Thymus (tissue), 11 donors: ENCODE measurements around the gene PMM1. TPM values are rescaled to one million over a fixed set of nuclear protein-coding genes. Genes with fewer than 3 reads are reported as not detected.

ENCODE experiments used
- DNase-seq, 9 donors: peaks; one replicate each; pipeline ENCODE4 v3.0.0-alpha.2; 2013; ENCODE audit warnings: low spot score in 9 of 9, low read depth in 6 of 9, missing footprints in 1 of 9
- H3K27ac ChIP-seq, 2 donors: one replicate each; pipeline ENCODE4 v1.5.1; 2013; ENCODE audit warnings: control low read depth in 1 of 2, low read depth in 1 of 2, low read length in 1 of 2, mild to moderate bottlenecking in 1 of 2, moderate library complexity in 1 of 2
- H3K27me3 ChIP-seq, 2 donors: one replicate each; pipeline ENCODE4 v1.5.1; 2013; ENCODE audit warnings: low read length in 1 of 2; ENCODE audit not compliant: control insufficient read depth in 2 of 2, insufficient read depth in 1 of 2
- H3K36me3 ChIP-seq, 2 donors: one replicate each; pipeline ENCODE4 v1.5.1; 2013; ENCODE audit warnings: low read length in 1 of 2, mild to moderate bottlenecking in 1 of 2, moderate library complexity in 1 of 2; ENCODE audit not compliant: control insufficient read depth in 2 of 2, insufficient read depth in 2 of 2
- H3K4me1 ChIP-seq, 2 donors: one replicate each; pipeline ENCODE4 v1.5.1; 2013; ENCODE audit warnings: low read length in 2 of 2; ENCODE audit not compliant: control insufficient read depth in 2 of 2, insufficient read depth in 2 of 2
- H3K4me3 ChIP-seq, 2 donors: one replicate each; pipeline ENCODE4 v1.5.1; 2013; ENCODE audit warnings: low read length in 2 of 2, control low read depth in 1 of 2, mild to moderate bottlenecking in 1 of 2
- H3K9me3 ChIP-seq, 2 donors: one replicate each; pipeline ENCODE4 v1.5.1; 2013; ENCODE audit warnings: low read length in 1 of 2, mild to moderate bottlenecking in 1 of 2; ENCODE audit not compliant: control insufficient read depth in 2 of 2, insufficient read depth in 1 of 2
- WGBS: extraction: QIAGEN DNeasy Blood & Tissue Kit; methylation state at CpG from one replicate; pipeline ENCODE4 v1.1.7; 2013; 5-methylcytosine and 5-hydroxymethylcytosine counted together
- polyA plus RNA-seq: library from polyadenylated mRNA; stranded (reverse); fragments of 200-250 nt; gene quantifications from one replicate; pipeline ENCODE4 v1.2.3, GENCODE V29; 2013
- total RNA-seq: library from RNA; stranded (reverse); fragments of 120-200 nt; gene quantifications from one replicate; pipeline ENCODE4 v1.2.4, GENCODE V29; 2013
- donor health status: healthy.

PMM1 gene
- total and polyA plus RNA-seq, 2 donors = 9.3 to 51.1 TPM

DNA sequence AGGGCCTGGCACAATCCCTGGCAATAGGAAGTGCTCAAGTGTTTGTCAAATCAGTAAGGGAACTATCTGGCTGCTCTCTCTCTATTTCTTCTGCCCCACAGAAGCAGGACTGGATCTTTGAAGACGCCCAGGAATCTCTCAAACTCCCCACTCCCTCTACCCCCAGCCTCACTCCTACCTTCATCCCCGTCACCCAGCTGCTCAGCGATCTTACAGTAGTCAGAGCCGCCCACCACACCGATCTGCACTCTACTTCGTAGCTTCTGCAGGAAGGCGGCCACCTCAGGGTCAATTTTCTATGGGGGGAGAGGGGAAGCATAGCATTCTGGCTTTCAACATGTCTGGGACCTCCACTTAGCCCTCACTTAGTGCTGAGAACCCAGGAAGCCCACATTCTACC is 3.7 kb downstream of the PMM1 start:
- Histone ChIP-seq H3K27ac (no peak overlapping the region), H3K4me1 (peaks cover 7 to 17% of the 10 kb centered on the region in 2 donors), H3K27me3 (no peaks in the 10 kb centered on the region), H3K9me3 (no peaks in the 10 kb centered on the region), H3K4me3 (no peak overlapping the region), H3K36me3 (peaks cover 9 to 29% of the 10 kb centered on the region in 2 donors)
- 98% methylated on average over 7 of the region's 7 CpGs for WGBS
- DNase-seq = no peak

- Histone ChIP-seq H3K9me3 (no peaks in the 10 kb centered on the region), H3K36me3 (peaks cover 16 to 33% of the 10 kb centered on the region in 2 donors), H3K27ac (no peak overlapping the region), H3K4me3 (no peak overlapping the region), H3K4me1 (peaks cover 7 to 11% of the 10 kb centered on the region in 2 donors), H3K27me3 (no peaks in the 10 kb centered on the region)
- 97% methylated on average over 6 of the region's 6 CpGs for WGBS
- no peak for DNase-seq
These were observed 4.8 kb downstream of the PMM1 start for GRCh38 chr22:41584881-41585280.

GRCh38 chr22:41582694-41583093 is 6.9 kb downstream of the PMM1 start:
- H3K4me1 ChIP-seq = no peaks in the 10 kb centered on the region
- 96% methylated on average over 8 of the region's 8 CpGs for WGBS
- H3K9me3 ChIP-seq = no peaks in the 10 kb centered on the region
- no peak for DNase-seq
- no peak overlapping the region for H3K27ac ChIP-seq
- peaks cover 22 to 55% of the 10 kb centered on the region in 2 donors for H3K36me3 ChIP-seq
- no peaks in the 10 kb centered on the region for H3K27me3 ChIP-seq
- H3K4me3 ChIP-seq = no peak overlapping the region

DNA sequence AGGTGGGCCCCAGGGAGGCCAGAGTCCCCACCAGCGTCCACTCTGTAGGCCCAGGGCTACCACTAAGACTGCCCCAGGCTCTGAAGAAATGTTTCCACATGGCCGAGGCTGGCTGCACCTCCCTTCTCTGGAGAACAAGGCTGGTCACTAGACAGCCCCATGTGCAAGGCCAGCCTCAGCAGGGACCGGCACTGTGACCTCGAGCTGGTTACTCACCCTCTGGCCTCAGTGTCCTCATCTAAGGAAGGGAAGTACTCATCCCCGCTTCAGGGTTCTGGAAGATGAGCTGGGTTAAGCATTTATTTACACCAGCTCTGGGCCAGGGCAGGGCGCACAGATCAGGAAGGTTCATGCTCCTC is 9.7 kb downstream of the PMM1 start:
- Histone ChIP-seq H3K4me3 (no peak overlapping the region), H3K4me1 (no peaks in the 10 kb centered on the region), H3K36me3 (peaks cover 27 to 75% of the 10 kb centered on the region in 2 donors), H3K27ac (no peak overlapping the region), H3K9me3 (no peaks in the 10 kb centered on the region), H3K27me3 (no peaks in the 10 kb centered on the region)
- DNase-seq = no peak
- WGBS = 98% methylated on average over 6 of the region's 6 CpGs

- Histone ChIP-seq H3K4me3 (no peak overlapping the region), H3K27me3 (no peaks in the 10 kb centered on the region), H3K9me3 (no peaks in the 10 kb centered on the region), H3K4me1 (no peaks in the 10 kb centered on the region), H3K36me3 (peaks cover 27 to 80% of the 10 kb centered on the region in 2 donors), H3K27ac (no peak overlapping the region)
- 97% methylated on average over 12 of the region's 12 CpGs for WGBS
- DNase-seq = no peak
These were observed 10.2 kb downstream of the PMM1 start for GRCh38 chr22:41579297-41579996.

GRCh38 chr22:41578818-41579217 is 10.8 kb downstream of the PMM1 start:
- no peak overlapping the region for H3K4me3 ChIP-seq
- H3K27ac ChIP-seq = no peak overlapping the region
- DNase-seq = no peak
- H3K4me1 ChIP-seq = no peaks in the 10 kb centered on the region
- H3K36me3 ChIP-seq = peaks cover 27 to 74% of the 10 kb centered on the region in 2 donors
- H3K9me3 ChIP-seq = no peaks in the 10 kb centered on the region
- WGBS = 97% methylated on average over 9 of the region's 9 CpGs
- no peaks in the 10 kb centered on the region for H3K27me3 ChIP-seq

GRCh38 chr22:41578114-41578513 is 11.5 kb downstream of the PMM1 start:
- Histone ChIP-seq H3K4me3 (no peak overlapping the region), H3K27me3 (no peaks in the 10 kb centered on the region), H3K4me1 (no peaks in the 10 kb centered on the region), H3K36me3 (peaks cover 21 to 67% of the 10 kb centered on the region in 2 donors), H3K27ac (no peak overlapping the region), H3K9me3 (no peaks in the 10 kb centered on the region)
- DNase-seq = no peak
- 97% methylated on average over 8 of the region's 8 CpGs for WGBS

DNA sequence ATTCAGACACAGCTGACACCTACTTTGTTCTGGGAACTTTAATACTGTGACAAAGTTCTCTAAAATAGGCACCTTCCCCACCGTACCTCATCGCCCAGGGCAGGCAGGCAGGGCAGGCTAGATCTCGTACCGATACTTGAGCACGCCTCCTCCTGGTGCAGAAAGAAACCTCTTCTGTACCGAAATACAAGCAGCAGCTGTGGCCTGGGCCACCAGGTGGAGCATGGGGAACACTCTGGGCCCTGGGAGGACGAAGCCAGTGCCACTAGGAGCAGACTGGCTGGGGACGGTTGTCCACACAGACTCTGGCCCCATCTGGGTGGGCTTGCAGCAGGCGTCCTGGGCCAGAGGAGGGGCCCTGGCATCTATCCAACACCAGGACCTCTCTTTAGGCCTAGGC is 12.8 kb downstream of the PMM1 start:
- no peaks in the 10 kb centered on the region for H3K27me3 ChIP-seq
- DNase-seq = peak in 5 of 9 donors; percentile 6 to 46 (median 24)
- H3K4me3 ChIP-seq = no peak overlapping the region
- H3K36me3 ChIP-seq = peaks cover 18 to 55% of the 10 kb centered on the region in 2 donors
- no peak overlapping the region for H3K27ac ChIP-seq
- 92% methylated on average over 9 of the region's 9 CpGs for WGBS
- no peaks in the 10 kb centered on the region for H3K4me1 ChIP-seq
- H3K9me3 ChIP-seq = no peaks in the 10 kb centered on the region

GRCh38 chr22:41575533-41575932 is 14.1 kb downstream of the PMM1 start:
- no peaks in the 10 kb centered on the region for H3K9me3 ChIP-seq
- peaks cover 18 to 55% of the 10 kb centered on the region in 2 donors for H3K36me3 ChIP-seq
- H3K4me1 ChIP-seq = no peaks in the 10 kb centered on the region
- no peak overlapping the region for H3K4me3 ChIP-seq
- no peak for DNase-seq
- no peak overlapping the region for H3K27ac ChIP-seq
- H3K27me3 ChIP-seq = no peaks in the 10 kb centered on the region
- WGBS = 96% methylated on average over 15 of the region's 15 CpGs
